HepG2 (cell line): ENCODE measurements around the gene DSTN. TPM values are rescaled to one million over a fixed set of nuclear protein-coding genes. Genes with fewer than 3 reads are reported as not detected.
A peak's percentile ranks its signal among the peaks of the same experiment; 100 is the strongest.

Experiments
- ATAC-seq: fragments of 200-7000 bp; cut with Tn5 transposase; 3 replicates; pipeline ENCODE4 v1.9.1; 2020; ENCODE audit warnings: mild to moderate bottlenecking, moderate library complexity
- BruUV-seq: library from RNA; stranded (reverse); fragments of 400-500 nt; replicated peaks from 2 replicates; lab custom pipeline; 2021; lab: Mats Ljungman, UMichigan
- CTCF ChIA-PET: fragments of 300-600 bp; formaldehyde crosslinking; extraction: SDS; loops from one replicate; lab custom pipeline; 2021; ENCODE audit warnings: low total read pairs, inconsistent platforms, low intra/inter-chr PET ratio; lab: Yijun Ruan, JAX
- POLR2A ChIA-PET: fragments of 350-600 bp; sonication (Branson Sonifier 250); formaldehyde crosslinking; loops from one replicate; lab custom pipeline; 2020; ENCODE audit warnings: antibody characterized with exemption, inconsistent platforms; lab: Yijun Ruan, JAX
- DNase-seq: peaks from one replicate; pipeline ENCODE4 v3.0.0-alpha.2; 2015; ENCODE audit warnings: low spot score
- FAIRE-seq: peaks from 3 replicates; lab custom pipeline; 2011; peaks lifted over from hg19 to GRCh38; lab: Jason Lieb, UNC
- H2AFZ ChIP-seq: one replicate; pipeline ENCODE4 v1.6.1; 2011; ENCODE audit warnings: low read length, inconsistent platforms
- H3K27ac ChIP-seq: fragments of 300-600 bp; 3 replicates; pipeline ENCODE4 v1.8.0; 2011; ENCODE audit warnings: mixed run types, mild to moderate bottlenecking, mixed read lengths, low read length, inconsistent platforms; ENCODE audit not compliant: insufficient read depth; ENCODE audit errors: extremely low read length
- H3K27me3 ChIP-seq, 2 experiments: fragments of 200-600 bp in 1 of 2; 2 replicates in 1 of 2; 3 replicates in 1 of 2; pipeline versions ENCODE4 v1.6.0 to v1.8.0; 2011; ENCODE audit warnings: low read length in 2 of 2, mild to moderate bottlenecking in 2 of 2, moderate library complexity in 2 of 2, inconsistent platforms in 1 of 2; ENCODE audit not compliant: insufficient read depth in 2 of 2, control insufficient read depth in 1 of 2
- H3K36me3 ChIP-seq, 2 experiments: fragments of 200-600 bp in 1 of 2; replicated peaks in 1 of 2; 2 replicates in 1 of 2; 3 replicates in 1 of 2; pipeline versions ENCODE4 v1.5.1 to v1.8.0; 2011; ENCODE audit warnings: low read length in 2 of 2, inconsistent platforms in 1 of 2; ENCODE audit not compliant: insufficient read depth in 2 of 2, control insufficient read depth in 1 of 2
- H3K4me1 ChIP-seq: 2 replicates; pipeline ENCODE4 v1.5.1; 2012; ENCODE audit warnings: low read length, inconsistent platforms; ENCODE audit not compliant: insufficient read depth
- H3K4me2 ChIP-seq: 2 replicates; pipeline ENCODE4 v1.6.0; 2011; ENCODE audit warnings: low read depth, low read length, inconsistent platforms
- H3K4me3 ChIP-seq, 3 experiments: fragments of 200-600 bp in 1 of 3; sonication (generic), shearing (Covaris generic) in 1 of 3; replicated peaks in 1 of 3; 2 replicates each; pipeline ENCODE4 v1.5.1; 2011 to 2016; ENCODE audit warnings: low read length in 3 of 3, inconsistent platforms in 2 of 3, low read depth in 2 of 3, mild to moderate bottlenecking in 2 of 3, control low read depth in 1 of 3, mixed read lengths in 1 of 3; ENCODE audit not compliant: insufficient read depth in 1 of 3
- H3K79me2 ChIP-seq: one replicate; pipeline ENCODE4 v1.6.1; 2011; ENCODE audit warnings: low read length, inconsistent platforms; ENCODE audit not compliant: insufficient read depth
- H3K9ac ChIP-seq: 2 replicates; pipeline ENCODE4 v1.6.0; 2011; ENCODE audit warnings: mild to moderate bottlenecking, low read depth, low read length, inconsistent platforms; ENCODE audit not compliant: insufficient read depth
- H3K9me3 ChIP-seq: 2 replicates; pipeline ENCODE4 v1.5.1; 2012; ENCODE audit warnings: mild to moderate bottlenecking, low read length
- H4K20me1 ChIP-seq: 2 replicates; pipeline ENCODE4 v1.6.0; 2011; ENCODE audit warnings: inconsistent platforms, mild to moderate bottlenecking, low read length, moderate library complexity; ENCODE audit not compliant: insufficient read depth
- GATA4 ChIP-seq: sonication (generic); IDR thresholded peaks from 2 replicates; pipeline ENCODE4 v1.6.1; 2016; ENCODE audit warnings: antibody characterized with exemption, low read depth, borderline replicate concordance
- NFYB ChIP-seq: sonication (generic); formaldehyde crosslinking; IDR thresholded peaks from 2 replicates; pipeline ENCODE4 v1.4.0; 2020; ENCODE audit warnings: missing genetic modification reagents
- SIX1 ChIP-seq: sonication (generic); formaldehyde crosslinking; IDR thresholded peaks from 2 replicates; pipeline ENCODE4 v1.4.0; 2020; ENCODE audit warnings: missing genetic modification reagents, borderline replicate concordance
- SMAD1 ChIP-seq: sonication (generic); formaldehyde crosslinking; IDR thresholded peaks from 2 replicates; pipeline ENCODE4 v1.4.0; 2020; ENCODE audit warnings: missing genetic modification reagents, low read depth, mild to moderate bottlenecking, borderline replicate concordance
- ZFP36L2 ChIP-seq: sonication (generic); formaldehyde crosslinking; IDR thresholded peaks from 2 replicates; pipeline ENCODE4 v1.4.0; 2020; ENCODE audit warnings: missing genetic modification reagents
- ZNF17 ChIP-seq: sonication (generic); formaldehyde crosslinking; IDR thresholded peaks from 2 replicates; pipeline ENCODE4 v1.5.0; 2020; ENCODE audit warnings: mild to moderate bottlenecking, missing genetic modification reagents
- ZNF230 ChIP-seq: sonication (generic); formaldehyde crosslinking; IDR thresholded peaks from 2 replicates; pipeline ENCODE4 v1.4.0; 2020; ENCODE audit warnings: mild to moderate bottlenecking, missing genetic modification reagents
- ZNF256 ChIP-seq: sonication (generic); formaldehyde crosslinking; conservative IDR thresholded peaks from 2 replicates; pipeline ENCODE4 v1.4.0; 2020; ENCODE audit warnings: missing genetic modification reagents
- WGBS: methylation state at CpG from one replicate; pipeline ENCODE4 v1.1.6; 2017; ENCODE audit warnings: low lambda C conversion rate; 5-methylcytosine and 5-hydroxymethylcytosine counted together
- in situ Hi-C: cut with HindIII; loops from 2 replicates; pipeline ENCODE4 v1.10.0; 2017; ENCODE audit warnings: low pct_unique_long_range_greater_than_20kb; ENCODE audit not compliant: extremely low pct_ligation_motif_present
- intact Hi-C: fragments of 100-400 bp; cut with micrococcal nuclease; formaldehyde crosslinking; loops from one replicate; pipeline ENCODE4 v1.10.0; 2022; ENCODE audit not compliant: unreplicated experiment
- polyA plus RNA-seq, 8 experiments: library from polyadenylated mRNA; depleted of rRNA in 3 of 8; stranded (reverse) in 7 of 8; unstranded in 1 of 8; fragments of >200 nt; fragmentation: Illumina TruSeq in 4 of 8; extraction: Trizol in 4 of 8; gene quantifications; 2 replicates each; pipeline versions ENCODE4 v1.2.1 to v1.2.3, GENCODE V29; 2011 to 2016; ENCODE audit warnings: low read depth in 4 of 8, missing spikeins in 1 of 8, mixed read lengths in 1 of 8; ENCODE audit not compliant: insufficient read depth in 1 of 8
- total RNA-seq, 5 experiments: library from RNA; depleted of rRNA; stranded (reverse); fragments of >200 nt; fragmentation: Illumina TruSeq; extraction: Trizol; gene quantifications; 2 replicates each; pipeline ENCODE4 v1.2.3, GENCODE V29; 2016; ENCODE audit warnings: low read depth in 1 of 5
- TF ChIP-seq, protein P1 (sequence below): sonication (generic); formaldehyde crosslinking; IDR thresholded peaks from 2 replicates; pipeline ENCODE4 v1.8.0; 2022; ENCODE audit warnings: missing genetic modification reagents, mild to moderate bottlenecking, inconsistent platforms, borderline replicate concordance
- TF ChIP-seq, protein P2 (sequence below): sonication (generic); formaldehyde crosslinking; IDR thresholded peaks from 2 replicates; pipeline ENCODE4 v1.5.1; 2020; ENCODE audit warnings: missing genetic modification reagents, mild to moderate bottlenecking, borderline replicate concordance
- TF ChIP-seq, protein P3 (sequence below): sonication (generic); formaldehyde crosslinking; IDR thresholded peaks from 2 replicates; pipeline ENCODE4 v1.8.0; 2022; ENCODE audit warnings: mild to moderate bottlenecking, missing genetic modification reagents, borderline replicate concordance
- TF ChIP-seq, protein P4 (sequence below): sonication (generic); formaldehyde crosslinking; IDR thresholded peaks from 2 replicates; pipeline ENCODE4 v1.5.1; 2020; ENCODE audit warnings: missing genetic modification reagents, mild to moderate bottlenecking, borderline replicate concordance
- TF ChIP-seq, protein P5 (sequence below): sonication (generic); formaldehyde crosslinking; IDR thresholded peaks from 2 replicates; pipeline ENCODE4 v1.5.1; 2020; ENCODE audit warnings: mild to moderate bottlenecking, missing genetic modification reagents, moderate library complexity

Gene DSTN
- total and polyA plus RNA-seq, 2 of the 13 experiments (the other 11 are each of a cell fraction or from before 2014, with no cell fraction given) = 27.6 to 106 TPM

DNA sequence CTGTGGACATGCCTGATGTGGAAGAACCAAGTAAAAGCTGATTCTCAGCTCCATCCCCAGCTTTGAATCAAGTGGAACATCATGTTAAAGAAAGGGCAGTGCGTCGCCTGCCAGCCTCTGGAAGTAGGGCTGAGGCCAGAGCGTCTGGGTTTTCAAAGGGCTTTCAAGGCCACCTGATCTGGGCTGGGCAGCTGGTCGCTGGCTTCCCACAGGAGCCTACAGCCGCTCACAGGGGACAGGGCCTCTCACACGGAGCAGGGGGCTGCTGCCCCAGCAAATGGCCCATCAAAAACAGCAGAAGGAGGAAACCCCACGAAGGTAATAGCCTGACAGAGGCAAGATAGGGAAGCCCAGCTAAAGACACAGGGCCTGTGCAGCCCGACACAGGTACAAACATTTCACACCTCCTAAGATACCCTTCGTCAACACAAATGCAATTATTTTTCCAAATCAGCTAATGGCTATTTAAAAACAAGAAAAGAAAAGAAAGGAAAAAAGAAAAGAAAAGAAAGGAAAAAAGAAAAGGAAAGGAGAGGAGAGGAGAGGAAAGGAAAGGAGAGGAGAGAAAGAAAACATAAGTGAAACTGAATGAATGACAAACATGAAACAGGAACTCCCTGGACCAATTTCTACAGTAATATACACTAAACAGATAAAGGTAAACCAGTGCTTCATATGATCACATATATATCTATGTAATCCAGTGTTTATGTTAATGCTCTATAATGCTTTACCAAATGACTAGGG lies 87.4 kb downstream of the DSTN start:
- Histone ChIP-seq H4K20me1 (peaks cover 87% of the 10 kb centered on the region), H2AFZ (no peak overlapping the region), H3K36me3 (peaks cover 60 to 76% of the 10 kb centered on the region in 2 experiments), H3K4me2 (no peak overlapping the region), H3K9ac (no peak overlapping the region), H3K4me3 (no peak overlapping the region), H3K79me2 (peaks cover 82% of the 10 kb centered on the region), H3K4me1 (peaks cover 20% of the 10 kb centered on the region), H3K9me3 (no peaks in the 10 kb centered on the region), H3K27me3 (no peaks in the 10 kb centered on the region), H3K27ac (no peak overlapping the region)
- no peak for FAIRE-seq
- BruUV-seq = no TSS peak
- intact Hi-C loops (loop anchor here (5.0 kb wide), 1 partner anchor 240 kb away; no protein-coding TSS in a partner anchor), in situ Hi-C loops (no loop called here)
- peak; percentile 3; the same call in 1 of the 3 replicates for ATAC-seq
- ChIA-PET CTCF (interaction anchor here (2.1 kb wide), 1 partner anchor 241 kb away, joined by 7 read pairs; no protein-coding TSS in a partner anchor), POLR2A (interaction anchor here (0.5 to 1.1 kb wide), 2 partner anchors 25 to 310 kb away, joined by 3 to 4 read pairs; partner anchors contain the start of gene RRBP1)
- WGBS = 86% methylated on average over 9 of the region's 9 CpGs
- DNase-seq = no peak
- TF ChIP-seq, protein P1, sequence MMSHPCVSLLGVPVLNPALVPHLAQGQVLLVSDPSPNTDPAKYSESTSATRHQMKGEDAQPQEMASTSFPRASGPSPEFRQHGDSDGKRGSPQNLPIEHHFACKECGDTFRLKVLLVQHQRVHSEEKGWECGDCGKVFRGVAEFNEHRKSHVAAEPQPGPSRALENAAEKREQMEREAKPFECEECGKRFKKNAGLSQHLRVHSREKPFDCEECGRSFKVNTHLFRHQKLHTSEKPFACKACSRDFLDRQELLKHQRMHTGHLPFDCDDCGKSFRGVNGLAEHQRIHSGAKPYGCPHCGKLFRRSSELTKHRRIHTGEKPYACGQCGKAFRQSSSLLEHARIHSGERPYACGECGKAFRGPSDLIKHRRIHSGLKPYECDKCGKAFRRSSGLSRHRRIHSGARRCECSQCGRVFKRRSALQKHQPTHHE (CRISPR knock-in tag) = no peak
- TF ChIP-seq SIX1 (CRISPR knock-in tag) (no peak), ZNF230 (no peak), ZNF256 (CRISPR knock-in tag) (no peak), ZFP36L2 (CRISPR knock-in tag) (no peak), SMAD1 (0 out of 2 replicates have a peak, but pooled peaks have one; percentile 38), NFYB (CRISPR knock-in tag) (peak; percentile 19; the same call in 1 of the 2 replicates), GATA4 (no peak), ZNF17 (0 out of 2 replicates have a peak, but pooled peaks have one; percentile 68)
- TF ChIP-seq, protein P2, sequence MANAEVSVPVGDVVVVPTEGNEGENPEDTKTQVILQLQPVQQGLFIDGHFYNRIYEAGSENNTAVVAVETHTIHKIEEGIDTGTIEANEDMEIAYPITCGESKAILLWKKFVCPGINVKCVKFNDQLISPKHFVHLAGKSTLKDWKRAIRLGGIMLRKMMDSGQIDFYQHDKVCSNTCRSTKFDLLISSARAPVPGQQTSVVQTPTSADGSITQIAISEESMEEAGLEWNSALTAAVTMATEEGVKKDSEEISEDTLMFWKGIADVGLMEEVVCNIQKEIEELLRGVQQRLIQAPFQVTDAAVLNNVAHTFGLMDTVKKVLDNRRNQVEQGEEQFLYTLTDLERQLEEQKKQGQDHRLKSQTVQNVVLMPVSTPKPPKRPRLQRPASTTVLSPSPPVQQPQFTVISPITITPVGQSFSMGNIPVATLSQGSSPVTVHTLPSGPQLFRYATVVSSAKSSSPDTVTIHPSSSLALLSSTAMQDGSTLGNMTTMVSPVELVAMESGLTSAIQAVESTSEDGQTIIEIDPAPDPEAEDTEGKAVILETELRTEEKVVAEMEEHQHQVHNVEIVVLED (CRISPR knock-in tag) = no peak
- TF ChIP-seq, protein P3, sequence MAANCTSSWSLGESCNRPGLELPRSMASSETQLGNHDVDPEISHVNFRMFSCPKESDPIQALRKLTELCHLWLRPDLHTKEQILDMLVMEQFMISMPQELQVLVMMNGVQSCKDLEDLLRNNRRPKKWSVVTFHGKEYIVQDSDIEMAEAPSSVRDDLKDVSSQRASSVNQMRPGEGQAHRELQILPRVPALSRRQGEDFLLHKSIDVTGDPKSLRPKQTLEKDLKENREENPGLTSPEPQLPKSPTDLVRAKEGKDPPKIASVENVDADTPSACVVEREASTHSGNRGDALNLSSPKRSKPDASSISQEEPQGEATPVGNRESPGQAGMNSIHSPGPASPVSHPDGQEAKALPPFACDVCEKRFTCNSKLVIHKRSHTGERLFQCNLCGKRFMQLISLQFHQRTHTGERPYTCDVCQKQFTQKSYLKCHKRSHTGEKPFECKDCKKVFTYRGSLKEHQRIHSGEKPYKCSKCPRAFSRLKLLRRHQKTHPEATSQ = no peak
- TF ChIP-seq, protein P4, sequence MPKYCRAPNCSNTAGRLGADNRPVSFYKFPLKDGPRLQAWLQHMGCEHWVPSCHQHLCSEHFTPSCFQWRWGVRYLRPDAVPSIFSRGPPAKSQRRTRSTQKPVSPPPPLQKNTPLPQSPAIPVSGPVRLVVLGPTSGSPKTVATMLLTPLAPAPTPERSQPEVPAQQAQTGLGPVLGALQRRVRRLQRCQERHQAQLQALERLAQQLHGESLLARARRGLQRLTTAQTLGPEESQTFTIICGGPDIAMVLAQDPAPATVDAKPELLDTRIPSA (CRISPR knock-in tag) = no peak
- TF ChIP-seq, protein P5, sequence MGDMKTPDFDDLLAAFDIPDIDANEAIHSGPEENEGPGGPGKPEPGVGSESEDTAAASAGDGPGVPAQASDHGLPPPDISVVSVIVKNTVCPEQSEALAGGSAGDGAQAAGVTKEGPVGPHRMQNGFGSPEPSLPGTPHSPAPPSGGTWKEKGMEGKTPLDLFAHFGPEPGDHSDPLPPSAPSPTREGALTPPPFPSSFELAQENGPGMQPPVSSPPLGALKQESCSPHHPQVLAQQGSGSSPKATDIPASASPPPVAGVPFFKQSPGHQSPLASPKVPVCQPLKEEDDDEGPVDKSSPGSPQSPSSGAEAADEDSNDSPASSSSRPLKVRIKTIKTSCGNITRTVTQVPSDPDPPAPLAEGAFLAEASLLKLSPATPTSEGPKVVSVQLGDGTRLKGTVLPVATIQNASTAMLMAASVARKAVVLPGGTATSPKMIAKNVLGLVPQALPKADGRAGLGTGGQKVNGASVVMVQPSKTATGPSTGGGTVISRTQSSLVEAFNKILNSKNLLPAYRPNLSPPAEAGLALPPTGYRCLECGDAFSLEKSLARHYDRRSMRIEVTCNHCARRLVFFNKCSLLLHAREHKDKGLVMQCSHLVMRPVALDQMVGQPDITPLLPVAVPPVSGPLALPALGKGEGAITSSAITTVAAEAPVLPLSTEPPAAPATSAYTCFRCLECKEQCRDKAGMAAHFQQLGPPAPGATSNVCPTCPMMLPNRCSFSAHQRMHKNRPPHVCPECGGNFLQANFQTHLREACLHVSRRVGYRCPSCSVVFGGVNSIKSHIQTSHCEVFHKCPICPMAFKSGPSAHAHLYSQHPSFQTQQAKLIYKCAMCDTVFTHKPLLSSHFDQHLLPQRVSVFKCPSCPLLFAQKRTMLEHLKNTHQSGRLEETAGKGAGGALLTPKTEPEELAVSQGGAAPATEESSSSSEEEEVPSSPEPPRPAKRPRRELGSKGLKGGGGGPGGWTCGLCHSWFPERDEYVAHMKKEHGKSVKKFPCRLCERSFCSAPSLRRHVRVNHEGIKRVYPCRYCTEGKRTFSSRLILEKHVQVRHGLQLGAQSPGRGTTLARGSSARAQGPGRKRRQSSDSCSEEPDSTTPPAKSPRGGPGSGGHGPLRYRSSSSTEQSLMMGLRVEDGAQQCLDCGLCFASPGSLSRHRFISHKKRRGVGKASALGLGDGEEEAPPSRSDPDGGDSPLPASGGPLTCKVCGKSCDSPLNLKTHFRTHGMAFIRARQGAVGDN (CRISPR knock-in tag) = peak; percentile 44
